ENCODE measurements around the gene ATP6V0D1.

The ATP6V0D1 gene

GRCh38 chr16:67445441-67445912 is 35.5 kb downstream of the ATP6V0D1 start:
- no peak for DNase-seq (ENCODE audit: low read depth in 3 of 3)

DNA sequence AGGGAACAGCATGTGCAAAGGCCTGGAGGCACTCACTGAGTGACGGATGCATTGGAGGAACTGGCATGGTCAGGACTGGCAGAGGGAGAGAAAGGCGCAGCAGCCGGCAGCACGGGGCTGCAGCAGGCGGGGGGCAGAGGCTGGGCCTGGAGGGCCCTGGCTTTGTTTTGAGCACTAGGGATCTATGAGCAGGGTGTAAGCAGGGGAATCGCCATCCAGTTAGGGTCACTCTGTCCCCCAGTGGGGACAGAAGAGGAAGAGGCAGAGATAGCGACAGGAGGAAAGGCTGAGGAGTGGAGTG is 35.9 kb downstream of the ATP6V0D1 start:
- no peak for DNase-seq (ENCODE audit: low read depth in 3 of 3)

DNA sequence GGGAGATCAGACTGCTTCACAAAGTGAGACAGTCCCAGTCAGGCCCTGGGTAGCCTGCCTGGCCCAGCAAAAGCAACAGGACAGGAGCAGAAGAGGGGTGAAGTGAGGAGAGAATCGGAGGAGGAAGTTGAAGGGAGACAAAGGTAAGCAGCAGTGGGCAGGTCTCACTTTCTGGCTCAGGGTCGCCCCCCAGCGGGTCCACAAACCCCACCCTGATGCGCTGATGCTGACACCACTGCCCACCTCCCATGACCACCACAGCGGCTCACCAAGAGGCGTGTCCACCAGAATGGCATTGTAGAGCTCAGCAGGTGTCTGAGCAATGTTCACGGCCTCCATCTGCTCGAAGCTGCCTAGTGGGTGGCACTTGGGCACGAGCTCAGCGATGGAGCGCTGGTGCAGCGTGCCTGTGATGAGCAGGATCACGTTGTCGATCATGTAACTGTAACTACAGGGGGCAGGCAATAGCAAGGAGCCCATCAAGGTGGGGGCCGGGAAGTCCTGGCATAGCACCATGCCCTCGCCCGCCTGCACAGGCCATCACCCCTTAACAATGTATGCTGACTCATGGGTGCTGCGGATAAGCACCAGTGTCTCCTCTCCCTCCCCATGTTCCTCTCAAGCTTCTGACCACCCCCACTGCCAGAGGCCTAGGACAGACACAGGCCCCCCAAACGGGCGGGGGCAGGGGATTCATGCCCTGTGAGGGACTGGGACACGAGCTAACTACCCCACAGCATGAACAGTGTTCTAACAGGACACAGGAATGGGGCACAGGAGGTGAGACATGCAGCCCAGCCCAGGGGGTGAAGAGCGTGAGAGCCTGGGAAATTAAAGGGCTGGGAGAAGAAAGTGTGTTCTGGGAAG is 36.5 kb downstream of the ATP6V0D1 start:
- DNase-seq (ENCODE audit: low read depth in 3 of 3), result no peak

GRCh38 chr16:67443265-67443664 is 37.7 kb downstream of the ATP6V0D1 start:
- DNase-seq (ENCODE audit: low read depth in 3 of 3), result no peak

DNA sequence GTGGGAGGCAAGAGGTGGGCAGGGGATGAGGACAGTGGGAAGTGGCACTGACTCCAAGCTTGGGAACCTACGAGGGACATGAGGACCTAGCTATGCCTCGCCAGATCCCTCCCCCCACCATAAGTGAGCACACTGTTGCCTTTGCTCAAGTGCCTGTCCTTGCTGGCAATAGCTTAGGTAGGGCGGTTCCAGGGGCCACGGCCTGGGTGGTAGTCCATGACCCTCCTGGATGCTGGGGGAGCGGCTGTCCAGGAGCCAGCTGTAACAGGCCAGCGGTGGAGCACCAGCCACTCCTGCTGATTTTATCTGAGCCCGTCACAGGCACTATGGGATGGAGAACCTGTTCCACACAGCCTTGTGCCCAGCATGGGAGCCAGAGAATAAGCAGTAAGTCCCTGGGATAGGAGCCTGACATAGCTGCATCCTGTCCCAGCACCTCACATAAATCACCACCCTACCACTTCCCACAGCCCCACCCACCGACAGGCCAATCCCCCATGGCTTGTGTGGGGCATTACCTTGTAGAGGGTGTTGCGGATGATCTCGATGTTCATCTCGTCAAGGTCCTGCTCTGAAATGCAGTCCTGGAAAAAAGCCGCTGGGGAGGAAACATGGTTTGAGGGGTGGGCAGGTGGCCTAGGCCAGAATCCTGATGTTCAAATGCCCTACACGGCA is 38.2 kb downstream of the ATP6V0D1 start:
- no peak for DNase-seq (ENCODE audit: low read depth in 3 of 3)

- DNase-seq (ENCODE audit: low read depth in 3 of 3), result no peak
These were observed 39.0 kb downstream of the ATP6V0D1 start for GRCh38 chr16:67441907-67442306.

DNA sequence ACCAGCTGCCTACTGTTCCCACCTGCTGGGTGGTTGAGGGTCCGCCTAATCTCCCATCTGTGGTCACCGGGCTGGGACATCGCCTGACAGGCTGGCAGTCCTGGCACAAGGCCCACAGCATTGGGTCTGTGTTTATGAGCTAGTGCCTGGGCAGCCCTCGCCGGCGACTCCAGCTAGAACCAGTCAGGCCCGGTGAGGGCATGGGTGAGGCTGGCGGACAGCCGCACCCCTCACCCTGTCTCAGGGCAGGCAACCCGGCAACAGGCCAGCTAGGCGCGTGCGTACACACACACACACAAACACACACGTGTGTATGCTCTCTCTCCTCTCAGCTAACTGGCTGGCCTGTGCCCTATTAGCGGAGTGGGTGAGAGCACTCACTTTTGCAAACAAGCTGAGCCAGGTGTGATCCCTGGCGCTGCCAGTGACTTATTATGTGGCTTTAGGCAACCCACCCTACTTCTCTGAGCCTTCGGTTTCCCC is 39.6 kb downstream of the ATP6V0D1 start:
- DNase-seq (ENCODE audit: low read depth in 3 of 3), result no peak

- no peak for DNase-seq (ENCODE audit: low read depth in 3 of 3)
These were observed 42.0 kb downstream of the ATP6V0D1 start for GRCh38 chr16:67438824-67439393.

DNA sequence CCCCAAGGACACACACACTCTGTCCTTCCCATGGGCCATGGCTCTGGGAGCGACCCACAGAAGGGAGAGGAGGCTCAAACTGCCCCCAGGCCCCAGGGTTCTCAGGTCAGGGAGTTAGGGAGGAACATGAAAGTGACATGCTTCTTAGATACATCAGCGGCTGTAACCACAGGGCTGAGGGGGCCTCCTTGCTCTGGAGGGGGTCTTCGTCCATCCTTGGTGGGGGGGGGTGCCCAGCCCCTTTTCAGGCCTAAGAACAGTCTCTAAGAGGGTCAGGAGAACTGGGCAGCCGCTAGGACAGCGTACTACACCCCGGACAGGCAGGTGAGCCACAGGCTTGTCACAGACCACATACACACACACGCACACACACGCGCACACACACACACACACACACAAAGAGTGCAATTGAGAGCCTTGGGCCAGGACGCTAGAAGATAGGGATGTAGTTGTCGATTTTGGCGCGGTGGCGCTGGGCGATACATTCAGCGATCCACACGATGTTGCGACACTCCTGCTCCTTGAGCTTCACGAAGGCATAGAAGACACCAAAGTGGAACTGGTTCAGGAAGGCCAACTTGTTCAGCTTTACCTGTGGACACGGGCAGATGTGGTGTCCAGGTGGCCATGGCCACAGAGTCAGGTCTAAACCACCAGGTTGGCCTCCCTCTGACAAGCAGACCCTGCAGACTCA is 42.7 kb downstream of the ATP6V0D1 start:
- DNase-seq (ENCODE audit: low read depth in 3 of 3), result no peak

DNA sequence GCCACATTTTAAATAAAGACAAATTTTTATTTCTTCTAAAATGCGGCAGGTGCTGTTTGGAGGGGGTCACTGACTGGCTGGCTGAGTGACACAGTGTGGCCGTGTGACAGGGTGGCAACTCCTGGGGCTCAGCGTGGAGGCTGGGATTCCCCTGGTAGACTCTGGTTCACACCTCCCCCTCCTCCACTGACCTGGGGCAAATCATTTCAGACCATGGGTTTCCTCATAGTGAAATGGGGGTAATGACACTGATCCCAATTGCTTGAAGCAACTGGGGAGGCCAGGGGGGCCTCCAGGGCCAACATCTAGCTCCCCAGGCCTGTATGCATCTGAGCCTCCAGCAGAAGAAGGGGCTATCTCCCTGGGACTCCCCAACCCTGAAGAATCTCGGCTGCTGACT is 43.4 kb downstream of the ATP6V0D1 start:
- no peak for DNase-seq (ENCODE audit: low read depth in 3 of 3)

- no peak for DNase-seq (ENCODE audit: low read depth in 3 of 3)
These were observed 44.2 kb downstream of the ATP6V0D1 start for GRCh38 chr16:67436640-67437193.

GRCh38 chr16:67435758-67436164 is 45.2 kb downstream of the ATP6V0D1 start:
- no peak for DNase-seq (ENCODE audit: low read depth in 3 of 3)

- no peak for DNase-seq (ENCODE audit: low read depth in 3 of 3)
These were observed 47.7 kb downstream of the ATP6V0D1 start for GRCh38 chr16:67433131-67433719.

- no peak for DNase-seq (ENCODE audit: low read depth in 3 of 3)
These were observed 48.5 kb downstream of the ATP6V0D1 start for GRCh38 chr16:67432506-67432890.

GRCh38 chr16:67431775-67432505 is 49.0 kb downstream of the ATP6V0D1 start:
- no peak for DNase-seq (ENCODE audit: low read depth in 3 of 3)

DNA sequence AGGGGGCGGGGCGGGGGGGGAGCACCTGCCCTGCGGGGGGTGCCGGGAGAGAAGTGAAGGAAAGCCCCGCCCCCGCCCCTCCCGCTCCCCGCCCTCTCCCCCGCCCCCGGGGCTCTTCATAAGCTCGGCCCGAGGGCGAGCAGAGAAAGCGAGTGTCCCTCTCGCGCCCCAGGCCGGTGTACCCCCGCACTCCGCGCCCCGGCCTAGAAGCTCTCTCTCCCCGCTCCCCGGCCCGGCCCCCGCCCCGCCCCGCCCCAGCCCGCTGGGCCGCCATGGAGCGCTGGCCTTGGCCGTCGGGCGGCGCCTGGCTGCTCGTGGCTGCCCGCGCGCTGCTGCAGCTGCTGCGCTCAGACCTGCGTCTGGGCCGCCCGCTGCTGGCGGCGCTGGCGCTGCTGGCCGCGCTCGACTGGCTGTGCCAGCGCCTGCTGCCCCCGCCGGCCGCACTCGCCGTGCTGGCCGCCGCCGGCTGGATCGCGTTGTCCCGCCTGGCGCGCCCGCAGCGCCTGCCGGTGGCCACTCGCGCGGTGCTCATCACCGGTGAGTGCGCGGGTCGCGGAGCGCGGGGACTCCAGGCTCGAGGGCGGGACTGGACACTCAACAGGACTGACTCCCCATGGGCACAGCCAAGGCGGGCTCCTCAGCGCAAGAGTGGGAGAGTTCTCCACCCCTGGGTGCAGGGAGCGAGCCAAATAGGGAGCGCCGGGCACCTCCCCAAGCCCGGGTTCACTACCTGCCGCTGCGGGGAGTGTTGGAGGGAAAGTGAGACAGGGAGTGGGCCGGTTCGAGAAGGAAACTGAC is 49.8 kb downstream of the ATP6V0D1 start, which contains the start of gene HSD11B2:
Gene HSD11B2 (plus strand): TSS at position 145 of the 798 bp plus-strand sequence. CDS start 128 bp downstream, at position 273.
- DNase-seq (ENCODE audit: low read depth in 3 of 3), result no peak

- peak in 1 of 3 experiments; percentile 43 for DNase-seq (ENCODE audit: low read depth in 3 of 3)
These were observed 50.4 kb downstream of the ATP6V0D1 start for GRCh38 chr16:67430504-67430976.

DNA sequence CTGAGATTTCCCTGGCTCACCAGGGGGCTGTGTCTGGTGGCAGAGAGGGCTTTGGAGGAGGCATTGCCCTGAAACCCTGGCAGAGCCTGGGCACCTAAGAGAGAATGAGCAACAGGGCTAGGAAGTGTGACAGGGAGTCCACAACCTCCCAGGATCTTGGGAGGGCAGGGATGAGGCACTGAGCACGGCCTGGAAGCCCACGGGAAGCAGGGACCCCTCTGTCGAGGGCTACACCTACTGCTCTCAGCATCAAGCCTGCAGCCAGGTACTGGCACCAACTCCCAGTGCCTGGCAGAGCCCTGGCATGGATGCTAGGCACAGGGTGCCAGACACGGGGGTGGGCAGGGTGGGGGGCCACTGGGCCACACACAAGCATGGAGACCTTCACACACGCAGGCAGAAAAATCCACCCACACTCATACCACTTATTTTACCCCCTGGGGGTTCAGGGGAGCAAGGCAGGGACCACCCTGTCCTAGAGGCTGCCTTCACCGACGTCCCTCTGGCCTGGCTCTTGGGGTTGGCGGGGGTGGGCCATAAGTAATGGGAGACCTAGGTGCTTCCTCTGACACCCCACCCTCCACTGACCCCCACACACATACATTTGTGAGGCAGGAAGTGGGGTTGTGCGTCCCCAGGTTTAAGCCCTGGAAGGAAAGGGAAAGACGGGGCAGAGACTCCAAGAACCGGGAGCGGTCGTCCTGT is 51.0 kb downstream of the ATP6V0D1 start:
- DNase-seq (ENCODE audit: low read depth in 3 of 3), result no peak

All from stimulated activated CD4-positive, alpha-beta T cell treated with anti-CD3 and anti-CD28 coated beads, TNF-alpha, amount 100 ng/mL, for 24 hours (primary cell).